HepG2 (cell line): ENCODE measurements around the gene KIF3C. TPM values are rescaled to one million over a fixed set of nuclear protein-coding genes. Genes with fewer than 3 reads are reported as not detected.

Experiments
- CC2D1A ChIP-seq: sonication (generic); formaldehyde crosslinking; IDR thresholded peaks from 2 replicates; pipeline ENCODE4 v1.8.1; 2023; ENCODE audit warnings: mild to moderate bottlenecking, missing genetic modification reagents
- CREM ChIP-seq, 2 experiments: sonication (generic) in 1 of 2; formaldehyde crosslinking in 1 of 2; IDR thresholded peaks; 2 replicates each; pipeline versions ENCODE4 v1.4.0 to v1.6.1; 2016 to 2020; ENCODE audit warnings: antibody characterized with exemption in 1 of 2, mild to moderate bottlenecking in 1 of 2, missing genetic modification reagents in 1 of 2
- E2F1 ChIP-seq: sonication (generic); formaldehyde crosslinking; IDR thresholded peaks from 2 replicates; pipeline ENCODE4 v1.5.0; 2020; ENCODE audit warnings: missing genetic modification reagents
- FIP1L1 ChIP-seq: fragments of 200-400 bp; formaldehyde crosslinking; IDR thresholded peaks from 2 replicates; pipeline ENCODE4 v1.6.1; 2018; ENCODE audit warnings: low read depth, mild to moderate bottlenecking, low read length, moderate library complexity, borderline replicate concordance; ENCODE audit not compliant: insufficient read depth
- KDM6A ChIP-seq: IDR thresholded peaks from 2 replicates; pipeline ENCODE4 v1.6.1; 2016; ENCODE audit warnings: low read depth
- KLF6 ChIP-seq: IDR thresholded peaks from 2 replicates; pipeline ENCODE4 v1.8.0; 2016; ENCODE audit warnings: missing biosample characterization, missing genetic modification reagents
- MIXL1 ChIP-seq: IDR thresholded peaks from 2 replicates; pipeline ENCODE4 v1.6.1; 2016
- PHF8 ChIP-seq: sonication (generic); formaldehyde crosslinking; IDR thresholded peaks from 2 replicates; pipeline ENCODE4 v1.5.0; 2020; ENCODE audit warnings: missing genetic modification reagents
- REL ChIP-seq: sonication (generic); formaldehyde crosslinking; conservative IDR thresholded peaks from 2 replicates; pipeline ENCODE4 v1.8.0; 2022; ENCODE audit warnings: mild to moderate bottlenecking, missing genetic modification reagents, moderate library complexity
- STAG1 ChIP-seq: sonication (generic); formaldehyde crosslinking; IDR thresholded peaks from 2 replicates; pipeline ENCODE4 v1.4.0; 2020; ENCODE audit warnings: missing genetic modification reagents
- TAF1 ChIP-seq: sonication (generic); formaldehyde crosslinking; IDR thresholded peaks from 2 replicates; pipeline ENCODE4 v1.4.0; 2020; ENCODE audit warnings: missing genetic modification reagents
- TFDP2 ChIP-seq: sonication (generic); formaldehyde crosslinking; IDR thresholded peaks from 2 replicates; pipeline ENCODE4 v1.4.0; 2020; ENCODE audit warnings: missing genetic modification reagents
- ZBTB7B ChIP-seq: sonication (generic); formaldehyde crosslinking; IDR thresholded peaks from 2 replicates; pipeline ENCODE4 v1.4.0; 2020; ENCODE audit warnings: missing genetic modification reagents
- ZFP36 ChIP-seq: fragments of 150-350 bp; IDR thresholded peaks from 2 replicates; pipeline ENCODE4 v1.6.1; 2018; ENCODE audit warnings: borderline replicate concordance, low read length, low read depth; ENCODE audit not compliant: partially characterized antibody
- ZGPAT ChIP-seq: IDR thresholded peaks from 2 replicates; pipeline ENCODE4 v1.6.1; 2016; ENCODE audit warnings: mild to moderate bottlenecking
- ZMAT5 ChIP-seq: sonication (generic); formaldehyde crosslinking; IDR thresholded peaks from 2 replicates; pipeline ENCODE4 v1.5.0; 2020; ENCODE audit warnings: mild to moderate bottlenecking, low read depth, missing genetic modification reagents, borderline replicate concordance
- ZNF121 ChIP-seq: sonication (generic); formaldehyde crosslinking; IDR thresholded peaks from 2 replicates; pipeline ENCODE4 v1.5.0; 2020; ENCODE audit warnings: mild to moderate bottlenecking, missing genetic modification reagents
- ZNF276 ChIP-seq: sonication (generic); formaldehyde crosslinking; IDR thresholded peaks from 2 replicates; pipeline ENCODE4 v1.4.0; 2020; ENCODE audit warnings: mild to moderate bottlenecking, low read depth, missing genetic modification reagents
- ZNF292 ChIP-seq: sonication (generic); formaldehyde crosslinking; IDR thresholded peaks from 2 replicates; pipeline ENCODE4 v1.8.1; 2022; ENCODE audit warnings: mild to moderate bottlenecking, low read depth, missing genetic modification reagents, borderline replicate concordance
- ZNF572 ChIP-seq: sonication (generic); formaldehyde crosslinking; IDR thresholded peaks from 2 replicates; pipeline ENCODE4 v1.5.1; 2020; ENCODE audit warnings: mild to moderate bottlenecking, missing genetic modification reagents
- ZNF720 ChIP-seq: sonication (generic); formaldehyde crosslinking; IDR thresholded peaks from 2 replicates; pipeline ENCODE4 v1.4.0; 2020; ENCODE audit warnings: missing genetic modification reagents
- ZNF770 ChIP-seq: sonication (generic); formaldehyde crosslinking; IDR thresholded peaks from 2 replicates; pipeline ENCODE4 v1.5.0; 2020; ENCODE audit warnings: mild to moderate bottlenecking, missing genetic modification reagents
- polyA plus RNA-seq, 8 experiments: library from polyadenylated mRNA; depleted of rRNA in 3 of 8; stranded (reverse) in 7 of 8; unstranded in 1 of 8; fragments of >200 nt; fragmentation: Illumina TruSeq in 4 of 8; extraction: Trizol in 4 of 8; gene quantifications; 2 replicates each; pipeline versions ENCODE4 v1.2.1 to v1.2.3, GENCODE V29; 2011 to 2016; ENCODE audit warnings: low read depth in 4 of 8, missing spikeins in 1 of 8, mixed read lengths in 1 of 8; ENCODE audit not compliant: insufficient read depth in 1 of 8
- total RNA-seq, 5 experiments: library from RNA; depleted of rRNA; stranded (reverse); fragments of >200 nt; fragmentation: Illumina TruSeq; extraction: Trizol; gene quantifications; 2 replicates each; pipeline ENCODE4 v1.2.3, GENCODE V29; 2016; ENCODE audit warnings: low read depth in 1 of 5

KIF3C gene
- total and polyA plus RNA-seq, 2 of the 13 experiments (the other 11 are each of a cell fraction or from before 2014, with no cell fraction given), result 3.6 to 4.9 TPM

GRCh38 chr2:26011990-26012856 lies 29.9 kb upstream of the KIF3C start (continued):
- no peak for TF ChIP-seq REL
- TF ChIP-seq ZNF292 (CRISPR knock-in tag), result no peak
- no peak for TF ChIP-seq ZNF121
- no peak for TF ChIP-seq ZNF276
- no peak for TF ChIP-seq ZBTB7B
- no peak for TF ChIP-seq ZFP36
- no peak for TF ChIP-seq ZNF720 (CRISPR knock-in tag)
- no peak for TF ChIP-seq CC2D1A (CRISPR knock-in tag)
- TF ChIP-seq FIP1L1, result no peak
- TF ChIP-seq CREM (IDR thresholded peaks at IDR 0.05), result peak; percentile 84
- TF ChIP-seq CREM (CRISPR knock-in tag; IDR thresholded peaks at IDR 0.05), result no peak
- TF ChIP-seq ZNF572 (CRISPR knock-in tag), result no peak
- no peak for TF ChIP-seq STAG1
- no peak for TF ChIP-seq TAF1 (CRISPR knock-in tag)
- 0 out of 2 replicates have a peak, but pooled peaks have one; percentile 29 for TF ChIP-seq MIXL1 (CRISPR knock-in tag)
- TF ChIP-seq TFDP2 (CRISPR knock-in tag), result no peak
- TF ChIP-seq PHF8 (CRISPR knock-in tag), result no peak
- TF ChIP-seq KDM6A (CRISPR knock-in tag), result no peak
- no peak for TF ChIP-seq E2F1 (CRISPR knock-in tag)
- TF ChIP-seq ZGPAT (CRISPR knock-in tag), result peak; percentile 53; the same call in 1 of the 2 replicates
- no peak for TF ChIP-seq ZMAT5 (CRISPR knock-in tag)
- 0 out of 2 replicates have a peak, but pooled peaks have one; percentile 26 for TF ChIP-seq KLF6 (CRISPR knock-in tag)
- TF ChIP-seq ZNF770 (CRISPR knock-in tag), result no peak
